ENCODE results near the gene STAT3. TPM values are rescaled to one million over a fixed set of nuclear protein-coding genes. Genes with fewer than 3 reads are reported as not detected.
A peak's percentile ranks its signal among the peaks of the same experiment; 100 is the strongest.

The STAT3 gene
- total and polyA plus RNA-seq, 9 of the 15 experiments (the other 6 are each of a cell fraction or from before 2014, with no cell fraction given) = 90.0 to 179 (median 114) TPM

GRCh38 chr17:42287305-42287976 is 100.8 kb downstream of the STAT3 start (continued):
- TF ChIP-seq CBX5 (IDR thresholded peaks at IDR 0.05; ENCODE audit: borderline replicate concordance, low read depth) (no peak), NUFIP1 (IDR thresholded peaks at IDR 0.05; ENCODE audit: partially characterized antibody) (no peak), TEAD1 (CRISPR knock-in tag; IDR thresholded peaks at IDR 0.05) (no peak), PHF21A (IDR thresholded peaks at IDR 0.05; ENCODE audit: borderline replicate concordance, low read depth) (no peak), ELK3 (CRISPR knock-in tag; IDR thresholded peaks at IDR 0.05) (no peak), PPARD (CRISPR knock-in tag; IDR thresholded peaks at IDR 0.05) (no peak), KLF6 (CRISPR knock-in tag; IDR thresholded peaks at IDR 0.05; ENCODE audit: borderline replicate concordance) (0 out of 2 replicates have a peak, but pooled peaks have one; percentile 57), NR4A1 (CRISPR knock-in tag; IDR thresholded peaks at IDR 0.05) (no peak), NR4A1 (tag; IDR thresholded peaks at IDR 0.05) (no peak), SAFB2 (IDR thresholded peaks at IDR 0.05; ENCODE audit: borderline replicate concordance, low read depth, low read length, severe bottlenecking) (no peak), NCOA1 (IDR thresholded peaks at IDR 0.05; ENCODE audit: low read depth) (0 out of 2 replicates have a peak, but pooled peaks have one; percentile 16), HNRNPK (IDR thresholded peaks at IDR 0.05; ENCODE audit: low read depth, low read length, poor library complexity, severe bottlenecking) (no peak), POLR2B (IDR thresholded peaks at IDR 0.05; ENCODE audit: low read depth, partially characterized antibody) (no peak), ZNF282 (CRISPR knock-in tag; IDR thresholded peaks at IDR 0.05) (no peak), NFYB (IDR thresholded peaks at IDR 0.05; ENCODE audit: extremely low read depth, insufficient read length) (no peak), ZNF740 (CRISPR knock-in tag; IDR thresholded peaks at IDR 0.05) (no peak), ZNF740 (tag; IDR thresholded peaks at IDR 0.05) (0 out of 4 replicates have a peak, but pooled peaks of 1 of the 2 experiments have one; percentile 18), SUPT5H (IDR thresholded peaks at IDR 0.05) (0 out of 2 replicates have a peak, but pooled peaks have one; percentile 33), KLF1 (tag; IDR thresholded peaks at IDR 0.05) (no peak), FOSL1 (tag; conservative IDR thresholded peaks at IDR 0.05) (no peak), FOXA1 (IDR thresholded peaks at IDR 0.05; ENCODE audit: borderline replicate concordance) (no peak), NR2C1 (IDR thresholded peaks at IDR 0.05) (no peak), NR2C1 (tag; IDR thresholded peaks at IDR 0.05) (no peak), CREB1 (IDR thresholded peaks at IDR 0.05) (0 out of 2 replicates have a peak, but pooled peaks have one; percentile 6), CREB1 (CRISPR knock-in tag; IDR thresholded peaks at IDR 0.05) (no peak)
